H1 (cell line): ENCODE data around the gene CYBRD1. TPM values are rescaled to one million over a fixed set of nuclear protein-coding genes. Genes with fewer than 3 reads are reported as not detected.

Experiments used
- CTCF ChIA-PET: fragments of 300-600 bp; sonication (Branson Sonifier 250); formaldehyde crosslinking; loops from one replicate; lab custom pipeline; 2021; ENCODE audit not compliant: partially characterized antibody; lab: Charles Lee
- POLR2A ChIA-PET: fragments of 300-600 bp; sonication (Branson Sonifier 250); formaldehyde crosslinking; loops from one replicate; lab custom pipeline; 2021; ENCODE audit warnings: inconsistent platforms; ENCODE audit not compliant: partially characterized antibody; lab: Charles Lee
- DNase-seq, 2 experiments: peaks; one replicate each; pipeline versions ENCODE4 v3.0.0 to v3.0.0-alpha.2; 2010 to 2022; ENCODE audit warnings: low spot score in 2 of 2, low read depth in 1 of 2, mixed read lengths in 1 of 2
- FAIRE-seq: peaks from 2 replicates; lab custom pipeline; 2011; peaks lifted over from hg19 to GRCh38; lab: Jason Lieb, UNC
- H2AFZ ChIP-seq: 2 replicates; pipeline ENCODE4 v1.8.1; 2012; ENCODE audit warnings: low read length, inconsistent platforms
- H2AK5ac ChIP-seq: 2 replicates; pipeline ENCODE4 v1.6.1; 2013; ENCODE audit warnings: low read depth, low read length
- H2BK120ac ChIP-seq: replicated peaks from 2 replicates; pipeline ENCODE3; 2013; ENCODE audit warnings: low read depth, low read length, inconsistent platforms
- H2BK12ac ChIP-seq: 2 replicates; pipeline ENCODE4 v1.6.1; 2013; ENCODE audit warnings: low read depth, low read length
- H2BK15ac ChIP-seq: 2 replicates; pipeline ENCODE4 v1.6.1; 2013; ENCODE audit warnings: low read length
- H2BK20ac ChIP-seq: 2 replicates; pipeline ENCODE4 v1.6.1; 2013; ENCODE audit warnings: low read length
- H2BK5ac ChIP-seq: 2 replicates; pipeline ENCODE4 v1.6.1; 2013; ENCODE audit warnings: low read depth, low read length
- H3K14ac ChIP-seq: 2 replicates; pipeline ENCODE4 v1.6.1; 2013; ENCODE audit warnings: inconsistent platforms; ENCODE audit not compliant: insufficient read length
- H3K18ac ChIP-seq: 2 replicates; pipeline ENCODE4 v1.6.1; 2013; ENCODE audit warnings: low read length; ENCODE audit errors: extremely low read depth
- H3K23ac ChIP-seq: 2 replicates; pipeline ENCODE4 v1.6.1; 2013; ENCODE audit warnings: inconsistent platforms; ENCODE audit not compliant: insufficient read length
- H3K23me2 ChIP-seq: 2 replicates; pipeline ENCODE4 v1.6.1; 2013; ENCODE audit warnings: low read depth, low read length
- H3K27ac ChIP-seq: 2 replicates; pipeline ENCODE4 v1.6.1; 2011; ENCODE audit warnings: low read depth, low read length, inconsistent platforms
- H3K27me3 ChIP-seq, 4 experiments: replicated peaks in 1 of 4; 1 replicate in 1 of 4; 2 replicates in 3 of 4; pipeline versions ENCODE4 v1.6.1 to v1.8.1; 2011 to 2013; ENCODE audit warnings: low read length in 3 of 4, mild to moderate bottlenecking in 3 of 4, inconsistent platforms in 2 of 4, mixed read lengths in 2 of 4, moderate library complexity in 1 of 4; ENCODE audit not compliant: control insufficient read depth in 3 of 4, insufficient read depth in 3 of 4; ENCODE audit errors: extremely low read depth in 1 of 4
- H3K36me3 ChIP-seq, 4 experiments: 2 replicates each; pipeline versions ENCODE4 v1.6.1 to v1.8.1; 2011 to 2013; ENCODE audit warnings: mild to moderate bottlenecking in 4 of 4, low read length in 3 of 4, moderate library complexity in 2 of 4, control low read depth in 1 of 4, inconsistent platforms in 1 of 4; ENCODE audit not compliant: insufficient read depth in 4 of 4, control insufficient read depth in 2 of 4
- H3K4ac ChIP-seq: replicated peaks from 2 replicates; pipeline ENCODE3; 2013; ENCODE audit warnings: low read length, low read depth, mixed read lengths, inconsistent platforms; ENCODE audit not compliant: insufficient read length
- H3K4me1 ChIP-seq, 4 experiments: replicated peaks in 1 of 4; 1 replicate in 1 of 4; 2 replicates in 3 of 4; pipeline versions ENCODE4 v1.6.1 to v1.8.1; 2011 to 2013; ENCODE audit warnings: low read length in 3 of 4, inconsistent platforms in 2 of 4, mixed read lengths in 1 of 4; ENCODE audit not compliant: insufficient read depth in 4 of 4, control insufficient read depth in 3 of 4
- H3K4me2 ChIP-seq, 2 experiments: 2 replicates each; pipeline versions ENCODE4 v1.6.1 to v1.8.1; 2011 to 2013; ENCODE audit warnings: low read depth in 2 of 2, low read length in 2 of 2, control low read depth in 1 of 2, inconsistent platforms in 1 of 2, mild to moderate bottlenecking in 1 of 2; ENCODE audit not compliant: insufficient read depth in 1 of 2
- H3K4me3 ChIP-seq, 4 experiments: fragments of 200-600, 300-600 bp in 1 of 4; sonication (generic), shearing (Covaris generic), sonication (Bioruptor Twin) in 1 of 4; 2 replicates each; pipeline versions ENCODE4 v1.5.1 to v1.8.1; 2011 to 2016; ENCODE audit warnings: low read length in 4 of 4, low read depth in 3 of 4, control low read depth in 2 of 4, inconsistent platforms in 2 of 4, mild to moderate bottlenecking in 2 of 4, mixed read lengths in 1 of 4, moderate library complexity in 1 of 4; ENCODE audit not compliant: insufficient read depth in 2 of 4; ENCODE audit errors: extremely low read depth in 1 of 4
- H3K56ac ChIP-seq: replicated peaks from 2 replicates; pipeline ENCODE3; 2013; ENCODE audit warnings: low read depth, mild to moderate bottlenecking, mixed read lengths, low read length, inconsistent platforms; ENCODE audit not compliant: insufficient read length
- H3K79me1 ChIP-seq: 2 replicates; pipeline ENCODE4 v1.6.1; 2013; ENCODE audit warnings: low read depth, low read length, control low read depth
- H3K79me2 ChIP-seq, 2 experiments: 2 replicates each; pipeline versions ENCODE4 v1.6.1 to v1.8.1; 2012 to 2013; ENCODE audit warnings: low read length in 2 of 2, mild to moderate bottlenecking in 2 of 2, inconsistent platforms in 1 of 2; ENCODE audit not compliant: insufficient read depth in 2 of 2, control insufficient read depth in 1 of 2
- H3K9ac ChIP-seq, 4 experiments: replicated peaks in 1 of 4; 1 replicate in 1 of 4; 2 replicates in 3 of 4; pipeline versions ENCODE4 v1.6.1 to v1.8.1; 2011 to 2013; ENCODE audit warnings: low read depth in 3 of 4, low read length in 3 of 4, control low read depth in 2 of 4, mild to moderate bottlenecking in 2 of 4, moderate library complexity in 2 of 4, inconsistent platforms in 1 of 4; ENCODE audit errors: extremely low read depth in 1 of 4
- H3K9me3 ChIP-seq, 2 experiments: 2 replicates each; pipeline versions ENCODE4 v1.6.1 to v1.8.1; 2012 to 2013; ENCODE audit warnings: mild to moderate bottlenecking in 2 of 2, moderate library complexity in 2 of 2, control low read depth in 1 of 2, inconsistent platforms in 1 of 2, low read depth in 1 of 2, low read length in 1 of 2, mixed read lengths in 1 of 2; ENCODE audit not compliant: insufficient read depth in 2 of 2
- H4K20me1 ChIP-seq, 2 experiments: replicated peaks in 1 of 2; 2 replicates each; pipeline versions ENCODE3 to v1.8.1; 2011 to 2013; ENCODE audit warnings: inconsistent platforms in 2 of 2, low read length in 2 of 2, mild to moderate bottlenecking in 1 of 2; ENCODE audit not compliant: insufficient read depth in 2 of 2, control insufficient read depth in 1 of 2
- H4K5ac ChIP-seq: 2 replicates; pipeline ENCODE4 v1.6.1; 2013; ENCODE audit warnings: low read length, low read depth, mixed read lengths, inconsistent platforms; ENCODE audit not compliant: insufficient read length
- H4K8ac ChIP-seq: 2 replicates; pipeline ENCODE4 v1.8.0; 2013; ENCODE audit warnings: mild to moderate bottlenecking, moderate library complexity, low read length, inconsistent platforms; ENCODE audit not compliant: insufficient read depth; ENCODE audit errors: extremely low read depth
- H4K91ac ChIP-seq: replicated peaks from 2 replicates; pipeline ENCODE3; 2013; ENCODE audit warnings: low read length, mixed read lengths, inconsistent platforms; ENCODE audit not compliant: insufficient read length
- BACH1 ChIP-seq: IDR thresholded peaks from 2 replicates; pipeline ENCODE4 v1.6.1; 2012; ENCODE audit warnings: low read length, improper control_type of control experiment
- CBX5 ChIP-seq: fragments of 300-800, 300-1000 bp; sonication (generic); IDR thresholded peaks from 2 replicates; pipeline ENCODE4 v1.7.1; 2016; ENCODE audit warnings: antibody characterized with exemption, low read length, low read depth
- CHD1 ChIP-seq: IDR thresholded peaks from 2 replicates; pipeline ENCODE4 v1.6.1; 2012; ENCODE audit warnings: low read depth, low read length, improper control_type of control experiment
- CHD2 ChIP-seq: IDR thresholded peaks from 2 replicates; pipeline ENCODE4 v1.6.1; 2012; ENCODE audit warnings: low read length, improper control_type of control experiment
- FOSL1 ChIP-seq: IDR thresholded peaks from 2 replicates; pipeline ENCODE4 v1.6.1; 2011; ENCODE audit warnings: mild to moderate bottlenecking, low read depth, low read length, moderate library complexity; ENCODE audit not compliant: insufficient read depth
- KDM4A ChIP-seq: IDR thresholded peaks from one replicate; pipeline ENCODE4 v1.7.1; 2012; ENCODE audit warnings: low read depth, mild to moderate bottlenecking, moderate library complexity, low read length, inconsistent platforms; ENCODE audit not compliant: severe bottlenecking
- NRF1 ChIP-seq: IDR thresholded peaks from 2 replicates; pipeline ENCODE4 v1.6.1; 2011; ENCODE audit warnings: mild to moderate bottlenecking, low read depth, low read length, improper control_type of control experiment
- PHF8 ChIP-seq: fragments of 200-600 bp; sonication (generic); conservative IDR thresholded peaks from 2 replicates; pipeline ENCODE4 v1.7.1; 2012; ENCODE audit warnings: low read depth, mild to moderate bottlenecking, inconsistent platforms, low read length, moderate library complexity
- SAP30 ChIP-seq: fragments of 300-600 bp; sonication (generic); IDR thresholded peaks from 2 replicates; pipeline ENCODE4 v1.7.1; 2012; ENCODE audit warnings: low read length, moderate library complexity, mild to moderate bottlenecking, inconsistent platforms; ENCODE audit not compliant: insufficient read depth, insufficient replicate concordance
- SIX5 ChIP-seq: IDR thresholded peaks from 2 replicates; pipeline ENCODE4 v1.6.1; 2011; ENCODE audit warnings: mild to moderate bottlenecking, low read depth, low read length
- SP4 ChIP-seq: IDR thresholded peaks from 2 replicates; pipeline ENCODE4 v1.6.1; 2012; ENCODE audit warnings: low read length, inconsistent platforms
- SRF ChIP-seq: IDR thresholded peaks from 2 replicates; pipeline ENCODE4 v1.6.1; 2011; ENCODE audit warnings: mild to moderate bottlenecking, low read depth, low read length, moderate library complexity
- TCF12 ChIP-seq: IDR thresholded peaks from 2 replicates; pipeline ENCODE4 v1.6.1; 2011; ENCODE audit warnings: low read depth, mild to moderate bottlenecking, low read length
- YY1 ChIP-seq: IDR thresholded peaks from 2 replicates; pipeline ENCODE4 v1.6.1; 2011; ENCODE audit warnings: low read depth, mild to moderate bottlenecking, low read length
- WGBS, 2 experiments: shearing (Covaris generic) in 1 of 2; methylation state at CpG; one replicate each; pipeline versions ENCODE4 v1.1.6 to v1.1.7; 2013 to 2015; ENCODE audit warnings: low lambda C conversion rate in 2 of 2, mixed read lengths in 2 of 2, inconsistent platforms in 1 of 2, low coverage in 1 of 2, missing lambda C conversion rate in 1 of 2; ENCODE audit not compliant: insufficient replicate concordance in 2 of 2, insufficient coverage in 1 of 2, insufficient read length in 1 of 2; ENCODE audit errors: extremely low coverage in 1 of 2, missing lambda C conversion rate in 1 of 2; 5-methylcytosine and 5-hydroxymethylcytosine counted together
- polyA plus RNA-seq, 7 experiments: library from polyadenylated mRNA; depleted of rRNA in 3 of 7; stranded (reverse) in 5 of 7; unstranded in 2 of 7; fragments of >200 nt in 5 of 7; fragments of 200-250 nt in 2 of 7; gene quantifications; 1 replicate in 5 of 7; 2 replicates in 1 of 7; 4 replicates in 1 of 7; pipeline versions ENCODE4 v1.2.1 to v1.2.3, GENCODE V29; 2011 to 2013; ENCODE audit warnings: missing spikeins in 2 of 7, mixed read lengths in 2 of 7
- total RNA-seq: library from RNA; stranded (reverse); fragmentation: NEBNext Ultra II Directional; extraction: Animal tissue kit (Norgen Biotek cat#: 25700); gene quantifications from 2 replicates; pipeline ENCODE4 v1.2.1, GENCODE V29; 2021
- TF ChIP-seq, protein P1 (sequence below): IDR thresholded peaks from 2 replicates; pipeline ENCODE4 v1.6.1; 2012; ENCODE audit warnings: inconsistent platforms

Gene CYBRD1
- total and polyA plus RNA-seq, 2 of the 8 experiments (the other 6 are each of a cell fraction or from before 2014, with no cell fraction given) = 10.7 to 12.6 TPM

DNA sequence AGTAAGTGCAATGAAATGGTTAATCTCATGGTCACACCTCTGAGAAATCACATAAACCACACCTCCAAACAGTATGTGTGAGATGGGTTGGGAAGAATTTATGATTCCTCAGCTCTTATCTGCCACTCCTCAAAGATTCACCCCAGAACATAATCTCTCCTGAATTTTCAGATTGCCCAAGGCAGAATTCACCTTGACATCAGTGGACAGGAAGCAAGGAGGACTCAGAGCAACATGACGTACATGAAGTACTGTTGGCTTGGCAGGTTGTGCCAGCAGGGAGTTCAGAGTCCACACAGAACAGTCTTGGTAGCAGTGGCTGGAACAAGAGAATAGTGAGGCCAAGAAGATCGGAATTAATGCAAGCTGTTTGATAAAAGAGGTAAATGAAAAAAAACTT is 31.7 kb upstream of the CYBRD1 start:
- Histone ChIP-seq H4K8ac (no peak overlapping the region), H3K4me1 (peaks cover 0 to 4% (median 1%) of the 10 kb centered on the region in 4 experiments; a peak in 3 of 7 replicates), H3K4ac (no peak overlapping the region), H4K5ac (no peak overlapping the region), H3K27ac (no peak overlapping the region), H2AFZ (no peak overlapping the region), H3K9ac (no peak overlapping the region), H2BK15ac (no peak overlapping the region), H3K4me2 (no peak overlapping the region; a peak in 1 of 4 replicates), H3K56ac (no peak overlapping the region), H3K4me3 (no peak overlapping the region), H2BK120ac (no peak overlapping the region), H3K14ac (no peak overlapping the region), H2BK5ac (no peak overlapping the region), H3K27me3 (no peaks in the 10 kb centered on the region), H3K9me3 (no peaks in the 10 kb centered on the region), H4K91ac (no peak overlapping the region), H3K23ac (no peak overlapping the region), H3K36me3 (no peaks in the 10 kb centered on the region), H3K79me2 (no peaks in the 10 kb centered on the region), H2BK12ac (no peak overlapping the region), H4K20me1 (no peaks in the 10 kb centered on the region), H3K18ac (no peak overlapping the region), H2AK5ac (no peak overlapping the region; the same call in 1 of the 2 replicates), H3K79me1 (no peaks in the 10 kb centered on the region), H2BK20ac (no peak overlapping the region), H3K23me2 (no peaks in the 10 kb centered on the region)
- WGBS, 2 experiments = 93% methylated on average over 2 of the region's 2 CpGs; no CpG with 5 or more reads in 1 of the 2 experiments
- FAIRE-seq (no peak), DNase-seq (no peak)
- ChIA-PET POLR2A (interaction anchor here (1.5 to 3.8 kb wide), 3 partner anchors 8 to 32 kb away, joined by 3 to 22 read pairs (median 10); partner anchors contain the start of gene CYBRD1), CTCF (interaction anchor here (1.0 to 2.5 kb wide), 9 partner anchors 19 to 443 kb away, joined by 3 to 8 read pairs (median 4); partner anchors contain the start of genes DCAF17 and METTL8)
- TF ChIP-seq NRF1 (no peak), SRF (no peak), SIX5 (no peak), TCF12 (no peak), CHD2 (no peak), FOSL1 (no peak), CHD1 (no peak), SAP30 (no peak), YY1 (no peak), KDM4A (no peak), CBX5 (no peak), PHF8 (no peak), SP4 (no peak), BACH1 (no peak)
- TF ChIP-seq, protein P1, sequence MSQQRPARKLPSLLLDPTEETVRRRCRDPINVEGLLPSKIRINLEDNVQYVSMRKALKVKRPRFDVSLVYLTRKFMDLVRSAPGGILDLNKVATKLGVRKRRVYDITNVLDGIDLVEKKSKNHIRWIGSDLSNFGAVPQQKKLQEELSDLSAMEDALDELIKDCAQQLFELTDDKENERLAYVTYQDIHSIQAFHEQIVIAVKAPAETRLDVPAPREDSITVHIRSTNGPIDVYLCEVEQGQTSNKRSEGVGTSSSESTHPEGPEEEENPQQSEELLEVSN = no peak
